ENCODE measurements around the gene TMPRSS4.

Gene TMPRSS4

GRCh38 chr11:118135051-118135795 is 58.3 kb downstream of the TMPRSS4 start:
- no peak for DNase-seq (ENCODE audit: low spot score)

GRCh38 chr11:118135796-118136165 is 58.9 kb downstream of the TMPRSS4 start:
- DNase-seq (ENCODE audit: low spot score), result no peak

DNA sequence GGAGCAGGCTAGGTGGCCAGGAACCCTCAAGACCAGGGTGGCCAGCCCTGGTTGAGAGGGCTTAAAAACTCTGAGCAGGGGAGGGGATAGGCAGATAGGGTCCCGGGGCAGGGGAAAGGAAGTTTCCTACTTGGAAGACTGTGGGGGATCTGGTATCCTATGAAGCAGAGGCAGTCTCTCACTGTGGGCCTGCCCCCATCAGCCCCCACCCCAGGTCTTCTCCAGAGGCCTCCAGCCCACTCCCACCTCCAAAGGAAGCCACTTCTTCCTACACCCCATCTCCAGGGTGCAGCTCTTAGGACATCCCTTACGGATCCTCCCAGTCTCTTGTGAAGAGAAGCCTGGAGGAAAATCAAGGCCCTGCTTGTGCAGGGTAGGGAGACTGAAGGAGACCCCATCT is 59.5 kb downstream of the TMPRSS4 start:
- DNase-seq (ENCODE audit: low spot score), result no peak

DNA sequence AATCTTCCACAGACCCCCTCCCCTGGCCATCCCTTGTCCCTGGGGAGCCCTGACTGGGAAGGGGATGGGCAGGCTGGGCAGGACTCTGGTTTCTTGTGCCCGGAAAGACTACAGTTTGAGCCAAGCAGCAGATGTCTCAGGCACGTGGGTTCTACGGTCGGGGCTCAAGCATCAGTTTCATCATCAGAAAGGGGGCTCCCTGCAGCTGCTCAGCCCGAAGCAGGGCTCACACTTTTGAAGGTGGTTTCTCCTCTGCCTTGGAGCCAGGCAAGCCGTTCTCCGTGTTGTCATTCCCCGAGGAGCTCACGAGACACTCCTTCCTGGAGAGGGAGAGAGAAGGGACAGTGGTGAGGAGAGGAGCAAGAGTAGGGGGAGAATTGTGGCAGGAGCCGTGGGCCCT is 59.9 kb downstream of the TMPRSS4 start:
- no peak for DNase-seq (ENCODE audit: low spot score)

DNA sequence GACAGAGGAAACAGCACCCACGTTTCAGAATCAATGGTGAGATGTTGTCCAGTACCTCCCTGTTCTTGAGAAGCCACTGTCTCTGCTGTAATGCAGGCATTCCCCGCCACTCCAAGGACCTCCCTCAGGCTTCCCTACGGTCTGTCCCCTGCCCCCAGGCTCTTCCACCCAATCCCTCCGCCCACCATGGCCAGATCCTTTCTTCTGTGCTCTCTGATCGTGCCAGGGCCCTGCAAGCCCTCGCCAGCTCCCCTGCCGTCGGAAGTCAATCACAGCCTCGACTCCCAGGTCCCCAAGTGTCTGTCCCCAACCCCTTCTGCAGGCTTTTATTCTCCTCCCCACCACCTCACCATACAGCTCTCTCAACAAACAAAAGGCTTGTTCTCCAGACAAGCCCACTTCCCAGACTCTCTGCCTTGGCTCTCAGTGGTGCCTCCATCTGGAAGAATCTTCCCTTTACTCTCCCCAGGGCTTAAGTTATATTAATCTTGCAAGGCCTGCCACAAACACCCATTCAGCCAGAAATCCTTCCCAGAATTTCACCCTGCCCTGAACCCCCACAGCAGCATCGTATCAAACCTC is 62.1 kb downstream of the TMPRSS4 start:
- no peak for DNase-seq (ENCODE audit: low spot score)

DNA sequence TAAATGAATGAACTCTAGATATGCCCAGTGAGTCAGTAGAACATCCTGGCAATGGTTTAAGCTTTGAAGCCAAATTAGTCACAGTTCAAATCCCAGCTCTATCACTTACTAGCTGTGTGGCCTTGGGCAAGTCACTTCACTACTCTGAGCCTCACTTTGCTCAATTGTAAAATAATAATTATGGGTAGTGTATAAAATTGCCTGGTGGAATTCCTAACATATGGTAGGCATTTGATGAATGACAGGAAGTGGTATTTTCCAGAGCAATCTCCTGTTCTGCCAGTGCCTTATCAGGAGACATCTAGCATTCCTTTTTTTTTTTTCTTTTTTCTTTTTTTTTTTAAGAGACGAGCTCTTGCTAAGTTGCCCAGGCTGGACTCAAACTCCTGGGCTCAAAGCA is 62.7 kb downstream of the TMPRSS4 start:
- peak; percentile 43 for DNase-seq (ENCODE audit: low spot score)

GRCh38 chr11:118142081-118142480 is 65.2 kb downstream of the TMPRSS4 start:
- DNase-seq (ENCODE audit: low spot score), result peak; percentile 20

DNA sequence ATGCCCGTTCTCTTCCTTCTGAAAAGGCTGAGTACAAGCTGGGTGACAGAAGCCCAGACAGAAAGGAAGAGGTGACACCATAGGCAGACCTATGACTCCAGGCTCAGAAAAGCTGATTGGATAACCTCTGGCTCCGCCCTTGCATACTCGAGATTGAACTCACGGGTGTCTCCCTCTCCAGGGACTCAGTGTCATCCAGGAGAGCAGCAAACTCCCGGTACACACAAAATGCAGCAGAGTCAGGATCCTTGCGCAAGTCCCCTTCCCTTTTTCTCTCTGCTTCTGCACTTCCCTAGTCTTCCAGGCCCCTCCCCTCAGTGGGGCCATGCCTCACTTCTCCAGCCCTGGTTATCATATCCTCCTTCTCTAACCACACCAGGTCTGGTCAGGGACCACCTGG is 65.9 kb downstream of the TMPRSS4 start:
- peak; percentile 60 for DNase-seq (ENCODE audit: low spot score)

GRCh38 chr11:118143661-118144185 is 66.8 kb downstream of the TMPRSS4 start:
- no peak for DNase-seq (ENCODE audit: low spot score)

GRCh38 chr11:118144301-118145268 is 67.7 kb downstream of the TMPRSS4 start:
- DNase-seq (ENCODE audit: low spot score), result no peak

- DNase-seq (ENCODE audit: low spot score), result peak; percentile 89
These were observed 68.7 kb downstream of the TMPRSS4 start for GRCh38 chr11:118145285-118146227.

GRCh38 chr11:118146554-118146953 is 69.7 kb downstream of the TMPRSS4 start:
- DNase-seq (ENCODE audit: low spot score), result no peak

GRCh38 chr11:118147502-118147901 is 70.6 kb downstream of the TMPRSS4 start:
- DNase-seq (ENCODE audit: low spot score), result no peak

DNA sequence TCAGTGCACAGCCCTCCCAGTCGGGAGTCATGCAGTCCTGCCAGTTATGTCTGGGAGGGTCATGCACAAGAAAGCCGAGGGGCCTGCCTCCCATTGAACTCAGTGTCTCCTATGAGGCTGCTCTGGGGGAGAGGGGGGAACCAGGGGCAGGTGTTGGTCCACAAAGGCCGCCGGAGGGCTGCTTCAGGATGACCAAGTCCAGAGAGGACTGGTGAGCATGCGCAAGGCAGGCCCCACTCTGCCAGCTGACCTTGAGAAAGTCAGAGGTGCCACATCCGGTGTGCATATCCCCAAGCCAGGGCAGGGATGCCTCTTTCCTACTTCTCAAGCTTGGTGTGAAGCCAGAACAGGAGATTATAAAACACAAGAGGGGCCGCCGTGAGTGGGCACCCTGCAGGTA is 71.4 kb downstream of the TMPRSS4 start:
- DNase-seq (ENCODE audit: low spot score), result no peak

DNA sequence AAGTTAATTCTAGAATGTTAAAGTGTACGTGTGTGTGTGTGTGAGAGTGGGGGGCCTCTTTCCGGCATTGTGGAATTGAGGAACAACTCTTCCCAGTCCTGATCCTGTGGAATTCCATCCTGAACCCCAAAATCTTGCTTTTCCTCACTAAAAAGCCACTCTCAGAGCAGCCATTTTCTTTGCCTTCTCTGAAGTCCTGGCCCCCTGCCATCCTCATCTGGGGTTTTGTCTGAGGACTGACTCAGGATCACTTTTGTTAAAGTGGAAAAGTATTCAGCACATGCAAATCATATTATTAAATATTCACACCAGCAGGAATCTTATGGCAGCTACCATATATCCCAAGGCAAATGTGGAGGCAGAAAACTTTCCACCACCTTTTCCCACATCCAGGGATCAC is 72.0 kb downstream of the TMPRSS4 start:
- no peak for DNase-seq (ENCODE audit: low spot score)

DNA sequence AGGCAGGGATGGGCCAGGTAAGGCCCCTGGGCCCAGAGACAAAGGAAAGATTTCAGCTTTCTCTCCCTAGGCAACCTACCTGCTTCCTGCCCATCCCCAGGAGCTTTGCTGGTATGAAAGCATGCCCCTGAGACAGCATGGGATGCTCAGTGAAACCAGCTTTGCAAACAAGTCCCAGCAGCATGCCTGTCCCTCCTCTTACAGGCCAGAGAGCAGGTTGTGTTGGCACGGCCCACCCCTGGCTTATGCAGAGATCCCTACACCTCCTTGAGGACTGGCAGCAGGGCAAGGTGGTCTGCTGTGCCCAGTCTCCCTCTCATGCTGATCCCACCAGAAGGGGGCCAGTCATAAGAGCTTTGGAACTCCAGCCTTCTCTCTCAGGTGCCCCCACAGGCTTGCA is 72.6 kb downstream of the TMPRSS4 start:
- DNase-seq (ENCODE audit: low spot score), result no peak

DNA sequence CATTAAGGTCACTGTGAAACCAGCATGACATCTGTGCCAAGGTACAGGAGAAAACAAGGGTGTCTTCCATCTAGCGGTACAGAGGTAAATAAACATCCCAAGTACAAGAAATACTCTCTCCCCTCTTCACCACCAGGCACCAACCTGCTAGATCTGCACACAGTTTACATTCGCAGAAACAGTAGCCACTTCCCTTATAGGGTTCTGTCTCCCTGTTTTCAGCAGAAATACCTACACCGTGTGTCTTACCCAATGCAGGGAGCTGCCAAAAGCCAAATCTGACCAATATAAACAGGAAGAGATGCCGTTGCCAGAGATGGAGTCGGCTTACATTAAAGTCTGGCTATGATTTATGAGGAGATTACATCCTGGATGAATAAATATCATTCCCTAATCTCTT is 74.6 kb downstream of the TMPRSS4 start:
- no peak for DNase-seq (ENCODE audit: low spot score)

DNA sequence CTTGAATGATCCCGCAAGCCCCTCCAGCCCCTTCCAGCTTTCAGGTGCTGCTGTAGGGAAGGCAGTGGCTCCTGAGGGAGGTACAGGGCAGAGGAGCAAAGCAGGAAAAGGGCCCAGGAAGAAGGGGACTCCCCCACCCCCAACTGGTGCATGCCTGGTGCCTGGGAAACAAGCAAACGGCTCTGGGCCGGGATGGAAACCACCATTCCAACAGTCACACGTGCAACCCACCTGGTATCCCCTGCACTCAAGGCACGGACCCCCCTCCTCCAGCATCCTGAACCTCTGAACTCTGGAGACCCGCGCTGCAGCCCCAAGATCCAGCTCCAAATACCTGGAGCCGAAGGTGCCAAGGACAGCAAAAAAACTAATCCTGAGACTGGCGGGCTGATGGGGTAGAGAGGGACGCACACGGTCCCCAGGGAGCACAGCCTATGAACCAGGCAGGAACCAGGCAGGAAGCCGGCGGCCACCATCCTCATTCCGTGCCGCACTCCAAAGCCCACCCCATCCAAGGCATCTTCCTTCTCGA is 75.2 kb downstream of the TMPRSS4 start:
- no peak for DNase-seq (ENCODE audit: low spot score)

DNA sequence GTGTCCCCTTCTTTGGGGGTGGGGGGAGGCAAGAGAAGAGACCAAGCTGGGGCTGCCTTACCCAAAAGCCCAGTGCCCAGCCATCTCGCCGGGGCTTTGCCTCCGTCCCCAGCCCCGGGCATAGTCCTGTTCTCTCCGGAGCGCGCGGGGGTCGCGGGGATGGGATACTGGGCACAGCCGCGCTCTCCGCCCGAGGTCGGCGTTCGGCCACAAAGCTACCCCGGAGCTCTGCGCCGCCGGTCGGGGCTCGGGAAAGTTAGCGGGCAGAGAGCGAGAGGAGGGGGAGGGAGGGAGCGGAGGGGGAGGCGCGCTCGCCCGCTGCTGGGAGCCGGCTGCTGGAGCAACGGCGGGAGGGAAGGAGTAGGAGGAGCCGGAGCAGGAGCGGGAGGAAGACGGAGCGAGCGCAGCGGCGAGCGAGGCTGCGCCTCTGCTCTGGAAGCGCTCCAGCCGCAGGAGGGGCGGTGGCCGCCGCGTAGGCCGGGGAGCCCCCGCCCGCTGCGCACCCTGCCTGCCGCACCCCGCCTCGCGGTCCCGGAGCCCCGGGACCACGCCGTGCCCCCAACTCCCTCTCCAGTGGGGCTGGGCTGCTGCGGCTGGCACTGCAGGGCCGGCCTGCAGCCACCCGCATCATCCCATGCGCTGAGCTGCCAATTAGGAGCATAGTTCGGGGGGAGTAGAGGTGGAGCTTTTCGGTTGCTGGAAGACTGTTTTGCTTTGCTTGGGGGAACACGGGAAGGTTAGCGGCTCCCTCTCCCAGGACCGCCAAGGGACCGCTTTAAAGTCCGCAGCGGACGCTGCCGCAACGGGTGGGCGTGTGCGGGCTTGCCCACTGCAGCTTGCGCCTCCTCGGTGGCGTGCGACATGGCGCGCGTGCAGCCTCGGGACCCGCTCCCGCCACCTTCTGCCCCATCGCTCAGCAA is 75.9 kb downstream of the TMPRSS4 start, which contains the start of gene SCN4B:
TSS of gene SCN4B (minus strand) at position 272 of the 920 bp plus-strand sequence. CDS start at position 122, 150 bp downstream.
- peak; percentile 57 for DNase-seq (ENCODE audit: low spot score)

- no peak for DNase-seq (ENCODE audit: low spot score)
These were observed 76.6 kb downstream of the TMPRSS4 start for GRCh38 chr11:118153516-118153915.

All from SW480 (cell line).